Measurements from ENCODE around the gene MRPL36. TPM values are rescaled to one million over a fixed set of nuclear protein-coding genes. Genes with fewer than 3 reads are reported as not detected.

MRPL36 gene
- total and polyA plus RNA-seq, 4 experiments from 2014 or later: 30.7 to 85.1 (median 54.7) TPM

- H3K4me1 Mint-ChIP-seq: no peaks in the 10 kb centered on the region
- H3K27me3 Mint-ChIP-seq: peaks cover 9 to 20% of the 10 kb centered on the region in 2 donors
- no peak overlapping the region for H3K4me3 Mint-ChIP-seq
- H3K9me3 Mint-ChIP-seq: peaks cover 0 to 11% (median 7%) of the 10 kb centered on the region in 8 donors
- Histone ChIP-seq H3K4me1 (ENCODE audit: insufficient read depth, low read length) (no peaks in the 10 kb centered on the region), H3K27ac (ENCODE audit: low read depth, low read length) (no peak overlapping the region), H3K36me3 (ENCODE audit: insufficient read depth, low read length) (no peaks in the 10 kb centered on the region), H3K9me3 (ENCODE audit: control insufficient read depth in 1 of 2, low read length in 2 of 2) (no peaks in the 10 kb centered on the region), H3K27me3 (ENCODE audit: insufficient read depth, low read length) (no peaks in the 10 kb centered on the region), H3K4me3 (ENCODE audit: low read length in 2 of 2) (no peak overlapping the region)
- ChIA-PET CTCF (ENCODE audit: partially characterized antibody) (interaction anchor here (0.8 to 2.6 kb wide), 7 partner anchors 11 to 278 kb away, joined by 3 to 16 read pairs (median 4); no protein-coding TSS in a partner anchor), POLR2A (ENCODE audit: partially characterized antibody) (no interaction called here)
- peaks cover 0 to 7% of the 10 kb centered on the region in 2 donors for H3K36me3 Mint-ChIP-seq
- no peak for DNase-seq
- intact Hi-C loops (cut with micrococcal nuclease): no loop called here
- no peak overlapping the region for H3K27ac Mint-ChIP-seq
These were observed 37.3 kb downstream of the MRPL36 start for GRCh38 chr5:1762121-1762882.

GRCh38 chr5:1761453-1761755 lies 38.2 kb downstream of the MRPL36 start:
- no peaks in the 10 kb centered on the region for H3K4me1 Mint-ChIP-seq
- H3K4me1 ChIP-seq (ENCODE audit: insufficient read depth, low read length): no peaks in the 10 kb centered on the region
- H3K27me3 Mint-ChIP-seq: peaks cover 9 to 21% of the 10 kb centered on the region in 2 donors
- no peak overlapping the region for H3K27ac ChIP-seq (ENCODE audit: low read depth, low read length)
- ChIA-PET CTCF (ENCODE audit: partially characterized antibody) (interaction anchor here (0.8 kb wide), 1 partner anchor 252 kb away, joined by 3 read pairs; no protein-coding TSS in a partner anchor), POLR2A (ENCODE audit: partially characterized antibody) (no interaction called here)
- H3K36me3 ChIP-seq (ENCODE audit: insufficient read depth, low read length): no peaks in the 10 kb centered on the region
- intact Hi-C loops (cut with micrococcal nuclease): no loop called here
- no peak overlapping the region for H3K4me3 Mint-ChIP-seq
- H3K9me3 ChIP-seq (ENCODE audit: control insufficient read depth in 1 of 2, low read length in 2 of 2): no peaks in the 10 kb centered on the region
- no peak overlapping the region for H3K4me3 ChIP-seq (ENCODE audit: low read length in 2 of 2)
- H3K27ac Mint-ChIP-seq: no peak overlapping the region
- H3K36me3 Mint-ChIP-seq: peaks cover 0 to 7% of the 10 kb centered on the region in 2 donors
- DNase-seq: no peak
- H3K9me3 Mint-ChIP-seq: peaks cover 0 to 11% (median 7%) of the 10 kb centered on the region in 8 donors
- H3K27me3 ChIP-seq (ENCODE audit: insufficient read depth, low read length): no peaks in the 10 kb centered on the region

GRCh38 chr5:1760656-1761452 lies 38.8 kb downstream of the MRPL36 start:
- no peak overlapping the region for H3K4me3 ChIP-seq (ENCODE audit: low read length in 2 of 2)

GRCh38 chr5:1760231-1760630 lies 39.4 kb downstream of the MRPL36 start:
- Histone ChIP-seq H3K27me3 (ENCODE audit: insufficient read depth, low read length) (no peaks in the 10 kb centered on the region), H3K9me3 (ENCODE audit: control insufficient read depth in 1 of 2, low read length in 2 of 2) (no peaks in the 10 kb centered on the region), H3K4me1 (ENCODE audit: insufficient read depth, low read length) (no peaks in the 10 kb centered on the region), H3K27ac (ENCODE audit: low read depth, low read length) (no peak overlapping the region), H3K36me3 (ENCODE audit: insufficient read depth, low read length) (no peaks in the 10 kb centered on the region), H3K4me3 (ENCODE audit: low read length in 2 of 2) (no peak overlapping the region)
- CTCF ChIA-PET (ENCODE audit: partially characterized antibody): no interaction called here
- H3K4me3 Mint-ChIP-seq: no peak overlapping the region
- no peak overlapping the region for H3K27ac Mint-ChIP-seq
- peaks cover 13 to 17% of the 10 kb centered on the region in 2 donors for H3K27me3 Mint-ChIP-seq
- intact Hi-C loops (cut with micrococcal nuclease): no loop called here
- peaks cover 0 to 7% of the 10 kb centered on the region in 2 donors for H3K36me3 Mint-ChIP-seq
- DNase-seq: no peak
- H3K9me3 Mint-ChIP-seq: peaks cover 0 to 11% (median 7%) of the 10 kb centered on the region in 8 donors
- POLR2A ChIA-PET (ENCODE audit: partially characterized antibody): no interaction called here
- no peaks in the 10 kb centered on the region for H3K4me1 Mint-ChIP-seq

More at GRCh38 chr5:1760656-1761452, 38.8 kb downstream of the MRPL36 start:
- Mint-ChIP-seq H3K4me3 (no peak overlapping the region), H3K27ac (no peak overlapping the region), H3K4me1 (no peaks in the 10 kb centered on the region), H3K36me3 (peaks cover 0 to 7% of the 10 kb centered on the region in 2 donors), H3K27me3 (peaks cover 12 to 20% of the 10 kb centered on the region in 2 donors), H3K9me3 (peaks cover 0 to 11% (median 7%) of the 10 kb centered on the region in 8 donors)
- intact Hi-C loops (cut with micrococcal nuclease): no loop called here
- Histone ChIP-seq H3K27ac (ENCODE audit: low read depth, low read length) (no peak overlapping the region), H3K4me1 (ENCODE audit: insufficient read depth, low read length) (no peaks in the 10 kb centered on the region), H3K9me3 (ENCODE audit: control insufficient read depth in 1 of 2, low read length in 2 of 2) (no peaks in the 10 kb centered on the region), H3K27me3 (ENCODE audit: insufficient read depth, low read length) (no peaks in the 10 kb centered on the region), H3K36me3 (ENCODE audit: insufficient read depth, low read length) (no peaks in the 10 kb centered on the region)
- no peak for DNase-seq
- CTCF ChIA-PET (ENCODE audit: partially characterized antibody): no interaction called here
- POLR2A ChIA-PET (ENCODE audit: partially characterized antibody): no interaction called here

- DNase-seq: no peak
- CTCF ChIA-PET (ENCODE audit: partially characterized antibody): no interaction called here
- no peaks in the 10 kb centered on the region for H3K4me1 Mint-ChIP-seq
- Histone ChIP-seq H3K4me3 (ENCODE audit: low read length in 2 of 2) (no peak overlapping the region), H3K9me3 (ENCODE audit: control insufficient read depth in 1 of 2, low read length in 2 of 2) (no peaks in the 10 kb centered on the region), H3K27ac (ENCODE audit: low read depth, low read length) (no peak overlapping the region), H3K36me3 (ENCODE audit: insufficient read depth, low read length) (no peaks in the 10 kb centered on the region), H3K4me1 (ENCODE audit: insufficient read depth, low read length) (no peaks in the 10 kb centered on the region), H3K27me3 (ENCODE audit: insufficient read depth, low read length) (no peaks in the 10 kb centered on the region)
- H3K9me3 Mint-ChIP-seq: peaks cover 0 to 11% (median 7%) of the 10 kb centered on the region in 8 donors
- no peak overlapping the region for H3K27ac Mint-ChIP-seq
- peaks cover 12 to 13% of the 10 kb centered on the region in 2 donors for H3K27me3 Mint-ChIP-seq
- no peak overlapping the region for H3K4me3 Mint-ChIP-seq
- POLR2A ChIA-PET (ENCODE audit: partially characterized antibody): no interaction called here
- peaks cover 0 to 7% of the 10 kb centered on the region in 2 donors for H3K36me3 Mint-ChIP-seq
- intact Hi-C loops (cut with micrococcal nuclease): no loop called here
These were observed 40.2 kb downstream of the MRPL36 start for GRCh38 chr5:1759378-1759970.

GRCh38 chr5:1758574-1758973 lies 41.1 kb downstream of the MRPL36 start:
- POLR2A ChIA-PET (ENCODE audit: partially characterized antibody): no interaction called here
- peaks cover 0 to 11% (median 7%) of the 10 kb centered on the region in 8 donors for H3K9me3 Mint-ChIP-seq

GRCh38 chr5:1757511-1757910 lies 42.1 kb downstream of the MRPL36 start:
- intact Hi-C loops (cut with micrococcal nuclease): no loop called here
- H3K27me3 Mint-ChIP-seq: peaks cover 6 to 10% of the 10 kb centered on the region in 2 donors
- peaks cover 0 to 11% (median 7%) of the 10 kb centered on the region in 8 donors for H3K9me3 Mint-ChIP-seq
- H3K27ac ChIP-seq (ENCODE audit: low read depth, low read length): no peak overlapping the region
- H3K9me3 ChIP-seq (ENCODE audit: control insufficient read depth in 1 of 2, low read length in 2 of 2): no peaks in the 10 kb centered on the region
- H3K27ac Mint-ChIP-seq: no peak overlapping the region
- no peaks in the 10 kb centered on the region for H3K4me1 ChIP-seq (ENCODE audit: insufficient read depth, low read length)
- no peaks in the 10 kb centered on the region for H3K27me3 ChIP-seq (ENCODE audit: insufficient read depth, low read length)
- no peaks in the 10 kb centered on the region for H3K4me1 Mint-ChIP-seq
- no peak for DNase-seq
- POLR2A ChIA-PET (ENCODE audit: partially characterized antibody): no interaction called here
- peaks cover 0 to 7% of the 10 kb centered on the region in 2 donors for H3K36me3 Mint-ChIP-seq
- CTCF ChIA-PET (ENCODE audit: partially characterized antibody): interaction anchor here (1.0 kb wide), 1 partner anchor 22 kb away, joined by 3 read pairs; no protein-coding TSS in a partner anchor
- H3K4me3 ChIP-seq (ENCODE audit: low read length in 2 of 2): no peak overlapping the region
- no peaks in the 10 kb centered on the region for H3K36me3 ChIP-seq (ENCODE audit: insufficient read depth, low read length)
- no peak overlapping the region for H3K4me3 Mint-ChIP-seq

More at GRCh38 chr5:1758574-1758973, 41.1 kb downstream of the MRPL36 start:
- no peaks in the 10 kb centered on the region for H3K27me3 ChIP-seq (ENCODE audit: insufficient read depth, low read length)
- no peak overlapping the region for H3K27ac ChIP-seq (ENCODE audit: low read depth, low read length)
- CTCF ChIA-PET (ENCODE audit: partially characterized antibody): interaction anchor here (0.7 kb wide), 1 partner anchor 375 kb away, joined by 3 read pairs; no protein-coding TSS in a partner anchor
- intact Hi-C loops (cut with micrococcal nuclease): no loop called here
- DNase-seq: no peak
- H3K36me3 ChIP-seq (ENCODE audit: insufficient read depth, low read length): no peaks in the 10 kb centered on the region
- H3K9me3 ChIP-seq (ENCODE audit: control insufficient read depth in 1 of 2, low read length in 2 of 2): no peaks in the 10 kb centered on the region
- no peaks in the 10 kb centered on the region for H3K4me1 Mint-ChIP-seq
- H3K36me3 Mint-ChIP-seq: peaks cover 0 to 7% of the 10 kb centered on the region in 2 donors
- no peak overlapping the region for H3K4me3 ChIP-seq (ENCODE audit: low read length in 2 of 2)
- H3K4me1 ChIP-seq (ENCODE audit: insufficient read depth, low read length): no peaks in the 10 kb centered on the region
- no peak overlapping the region for H3K27ac Mint-ChIP-seq
- H3K27me3 Mint-ChIP-seq: peaks cover 7 to 9% of the 10 kb centered on the region in 2 donors
- H3K4me3 Mint-ChIP-seq: no peak overlapping the region
